ENCODE data around the gene TAX1BP1. TPM values are rescaled to one million over a fixed set of nuclear protein-coding genes. Genes with fewer than 3 reads are reported as not detected.

TAX1BP1 gene
- total RNA-seq, 1 donor = 102 TPM

DNA sequence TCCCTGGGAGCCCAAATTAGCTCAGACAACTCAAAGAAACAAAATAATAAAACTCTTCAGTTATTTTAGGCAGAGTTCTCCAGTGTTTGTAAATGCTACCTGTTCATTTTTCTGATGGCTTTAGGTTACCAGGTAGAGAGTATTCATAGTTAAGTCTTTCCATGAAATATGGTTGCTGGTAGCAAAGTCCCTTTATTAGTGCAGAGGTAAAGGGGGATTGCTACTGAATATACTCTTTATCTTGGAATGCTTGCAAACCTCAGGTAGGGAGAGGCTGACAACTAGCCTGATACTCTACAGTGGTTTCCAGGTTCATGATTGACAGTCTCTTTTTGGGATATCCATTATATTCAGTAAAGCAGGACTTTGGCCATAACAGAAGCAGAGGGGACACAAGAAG lies 6.5 kb downstream of the TAX1BP1 start:
- no peak overlapping the region for H3K4me3 ChIP-seq (ENCODE audit: low read depth, low read length)
- DNase-seq (ENCODE audit: low read depth) = no peak
- TF ChIP-seq, protein P1, sequence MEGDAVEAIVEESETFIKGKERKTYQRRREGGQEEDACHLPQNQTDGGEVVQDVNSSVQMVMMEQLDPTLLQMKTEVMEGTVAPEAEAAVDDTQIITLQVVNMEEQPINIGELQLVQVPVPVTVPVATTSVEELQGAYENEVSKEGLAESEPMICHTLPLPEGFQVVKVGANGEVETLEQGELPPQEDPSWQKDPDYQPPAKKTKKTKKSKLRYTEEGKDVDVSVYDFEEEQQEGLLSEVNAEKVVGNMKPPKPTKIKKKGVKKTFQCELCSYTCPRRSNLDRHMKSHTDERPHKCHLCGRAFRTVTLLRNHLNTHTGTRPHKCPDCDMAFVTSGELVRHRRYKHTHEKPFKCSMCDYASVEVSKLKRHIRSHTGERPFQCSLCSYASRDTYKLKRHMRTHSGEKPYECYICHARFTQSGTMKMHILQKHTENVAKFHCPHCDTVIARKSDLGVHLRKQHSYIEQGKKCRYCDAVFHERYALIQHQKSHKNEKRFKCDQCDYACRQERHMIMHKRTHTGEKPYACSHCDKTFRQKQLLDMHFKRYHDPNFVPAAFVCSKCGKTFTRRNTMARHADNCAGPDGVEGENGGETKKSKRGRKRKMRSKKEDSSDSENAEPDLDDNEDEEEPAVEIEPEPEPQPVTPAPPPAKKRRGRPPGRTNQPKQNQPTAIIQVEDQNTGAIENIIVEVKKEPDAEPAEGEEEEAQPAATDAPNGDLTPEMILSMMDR (IDR thresholded peaks at IDR 0.05; ENCODE audit: insufficient read depth, low read length) = no peak

DNA sequence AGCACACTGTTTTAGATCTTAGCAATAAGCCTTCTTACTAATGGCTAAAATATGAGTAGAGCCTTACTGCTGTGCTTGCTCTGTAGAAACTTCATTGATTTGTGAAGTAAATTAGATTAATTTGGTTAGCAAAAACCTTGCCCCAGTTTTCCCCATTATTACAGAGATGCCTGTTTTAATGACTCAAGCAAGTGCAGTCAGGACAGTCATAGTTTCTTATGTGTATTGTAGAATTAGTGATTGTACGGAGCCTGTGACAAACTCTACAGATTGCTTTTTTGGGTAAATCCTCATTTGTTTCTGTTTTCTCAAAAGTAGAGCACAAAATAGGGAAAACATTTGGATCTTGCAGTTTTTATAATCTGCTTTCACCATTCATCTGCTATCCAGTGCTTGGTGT lies 7.0 kb downstream of the TAX1BP1 start:
- peak; percentile 11 for DNase-seq (ENCODE audit: low read depth)
- TF ChIP-seq, protein P1 (IDR thresholded peaks at IDR 0.05; ENCODE audit: insufficient read depth, low read length) = no peak
- no peak overlapping the region for H3K4me3 ChIP-seq (ENCODE audit: low read depth, low read length)

DNA sequence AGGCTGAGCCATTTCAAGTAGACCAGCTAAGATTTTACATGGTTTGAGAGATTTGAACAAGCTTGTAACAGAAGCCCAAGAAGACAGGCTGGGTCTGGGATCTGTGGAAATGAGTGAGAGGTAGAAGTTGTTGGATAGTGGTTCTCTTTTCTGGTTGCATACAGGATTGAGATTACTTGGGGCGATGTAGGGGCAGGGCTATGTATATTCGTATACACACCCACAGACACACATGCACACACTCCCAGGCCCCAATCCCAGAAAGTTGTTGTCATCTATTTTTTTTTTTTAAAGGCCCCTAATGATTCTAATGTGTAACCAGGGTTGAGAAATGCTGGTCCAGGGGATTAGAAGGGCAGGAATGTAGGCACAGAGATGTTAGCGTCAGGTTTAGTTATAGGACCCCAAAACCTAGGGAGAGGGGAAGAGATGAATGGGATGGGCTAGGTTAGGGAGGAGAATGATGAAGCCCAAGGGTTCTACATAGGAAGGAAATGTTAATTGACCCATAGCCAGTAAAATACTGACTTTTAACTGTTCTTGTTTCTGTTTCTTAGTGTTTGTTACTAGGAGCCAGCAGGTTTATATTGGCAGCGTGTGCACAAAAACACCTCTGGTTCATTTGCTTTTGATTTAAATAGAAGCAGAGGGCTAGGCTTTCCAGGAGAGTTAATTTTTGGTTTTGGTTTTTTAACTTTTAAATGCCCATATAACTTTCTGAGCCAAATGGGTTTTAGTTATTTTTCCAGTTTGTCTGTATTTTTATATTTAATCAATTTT lies 7.8 kb downstream of the TAX1BP1 start:
- no peak overlapping the region for H3K4me3 ChIP-seq (ENCODE audit: low read depth, low read length)
- TF ChIP-seq, protein P1 (IDR thresholded peaks at IDR 0.05; ENCODE audit: insufficient read depth, low read length) = no peak
- no peak for DNase-seq (ENCODE audit: low read depth)

DNA sequence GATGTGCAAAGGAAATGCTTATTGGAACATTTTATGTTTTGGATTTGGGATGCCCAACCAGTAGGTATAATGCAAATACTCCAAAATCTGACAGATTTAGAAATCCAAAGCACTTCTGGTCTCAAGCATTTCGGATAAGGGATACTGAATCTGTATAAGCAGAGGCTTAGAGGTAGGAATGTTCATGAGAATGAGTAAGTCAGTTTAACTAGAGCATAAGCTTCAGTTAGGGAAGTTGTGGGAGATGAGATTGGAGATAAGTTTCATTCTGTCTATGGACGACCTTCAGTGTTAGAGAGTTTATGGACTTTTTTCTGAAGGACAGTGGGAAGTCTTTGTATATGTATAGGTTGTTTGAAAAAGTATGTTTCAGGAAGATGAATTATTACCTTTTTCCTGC lies 10.4 kb downstream of the TAX1BP1 start:
- no peak overlapping the region for H3K4me3 ChIP-seq (ENCODE audit: low read depth, low read length)
- TF ChIP-seq, protein P1 (IDR thresholded peaks at IDR 0.05; ENCODE audit: insufficient read depth, low read length) = no peak
- no peak for DNase-seq (ENCODE audit: low read depth)

DNA sequence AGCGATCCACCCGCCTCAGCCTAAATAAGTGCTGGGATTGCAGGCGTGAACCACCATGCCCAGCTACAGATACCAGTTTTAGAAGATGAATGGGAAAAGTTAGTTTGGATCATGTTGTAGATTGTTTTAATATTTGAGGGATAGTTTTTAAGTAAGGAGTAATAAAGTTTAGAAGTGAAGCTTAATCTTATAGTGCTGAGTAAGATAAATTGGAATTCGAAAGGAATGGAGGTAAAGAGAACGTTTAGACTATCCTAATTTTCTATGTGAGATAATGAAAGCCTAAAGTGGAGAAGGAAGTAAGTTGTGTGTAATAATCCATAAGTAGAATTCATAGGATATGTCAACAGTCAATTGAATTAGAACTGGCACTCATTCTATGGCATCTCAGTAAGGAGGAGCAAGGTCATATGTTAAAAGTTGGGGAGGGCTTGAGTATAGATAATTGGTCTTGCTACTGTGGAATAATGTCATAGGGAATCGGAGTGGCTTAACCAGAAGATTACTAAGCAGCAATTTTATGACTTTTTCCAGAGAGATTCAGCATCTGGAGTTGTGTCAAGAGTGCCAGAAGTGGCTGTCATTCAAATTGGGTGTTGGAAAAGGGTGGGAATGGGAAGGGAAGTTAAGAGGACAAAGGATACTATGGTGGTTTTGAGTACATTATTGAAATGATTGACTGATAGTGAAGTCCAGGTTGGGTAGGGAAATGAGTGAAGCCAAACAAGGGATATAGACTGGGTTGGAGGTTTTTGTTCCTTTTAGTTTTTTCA lies 12.1 kb downstream of the TAX1BP1 start:
- TF ChIP-seq, protein P1 (IDR thresholded peaks at IDR 0.05; ENCODE audit: insufficient read depth, low read length) = no peak
- DNase-seq (ENCODE audit: low read depth) = no peak

DNA sequence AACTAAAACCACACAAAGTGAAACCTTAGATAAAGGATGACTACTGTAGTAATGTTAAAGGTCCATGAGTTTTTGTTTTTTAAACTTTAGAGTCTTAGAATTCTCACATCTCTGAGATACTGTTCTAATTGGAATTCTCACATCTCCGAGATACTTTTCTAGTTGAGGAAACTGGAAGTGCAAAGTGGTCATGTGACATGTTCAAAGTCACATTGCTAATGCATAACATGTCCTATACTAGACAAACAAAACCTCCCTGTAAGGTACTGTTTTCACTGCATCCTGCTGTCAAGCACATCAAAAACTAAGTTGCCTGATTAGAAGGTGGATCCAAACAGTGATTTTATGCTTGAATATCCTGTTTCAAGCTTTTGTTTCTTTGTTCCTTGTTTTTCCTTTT lies 13.9 kb downstream of the TAX1BP1 start:
- TF ChIP-seq, protein P1 (IDR thresholded peaks at IDR 0.05; ENCODE audit: insufficient read depth, low read length) = no peak
- no peak for DNase-seq (ENCODE audit: low read depth)
- no peak overlapping the region for H3K4me3 ChIP-seq (ENCODE audit: low read depth, low read length)

More for the DNA sequence above, 12.1 kb downstream of the TAX1BP1 start:
- no peak overlapping the region for H3K4me3 ChIP-seq (ENCODE audit: low read depth, low read length)
